SIG-M5 treated with dmso at 0.1 percent for 504 hours (cell line): Measurements from ENCODE around the gene LMBRD1.
A peak's percentile ranks its signal among the peaks of the same experiment; 100 is the strongest.
"Not testable (repeated sequence)": the region's sequence is repeated elsewhere in the genome, so short reads cannot be mapped to it uniquely, and the experiment has no call there.

Experiments
- DNase-seq: peaks from one replicate; lab custom pipeline; 2025; ENCODE audit not compliant: unreplicated experiment; lab: John Stamatoyannopoulos, UW

LMBRD1 gene

DNA sequence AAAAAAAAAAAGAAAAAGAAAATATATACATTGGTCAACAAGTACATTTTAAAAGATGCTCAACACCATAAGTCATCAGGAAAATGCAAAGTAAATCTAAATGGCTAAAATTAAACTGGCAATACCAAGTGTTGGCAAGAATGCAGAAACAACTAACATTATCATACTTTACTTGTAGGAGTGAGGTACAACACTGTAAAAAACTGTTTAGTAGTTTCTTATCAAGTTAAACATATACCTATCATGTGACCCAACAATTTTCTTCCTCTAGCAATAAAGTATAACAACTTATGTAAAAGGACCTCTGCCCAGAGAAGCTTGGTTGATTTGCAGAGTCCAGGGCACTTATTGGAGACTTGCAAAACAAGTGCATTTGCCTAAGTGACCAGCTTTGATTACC, 40.4 kb downstream of the LMBRD1 start:
- no peak for DNase-seq

DNA sequence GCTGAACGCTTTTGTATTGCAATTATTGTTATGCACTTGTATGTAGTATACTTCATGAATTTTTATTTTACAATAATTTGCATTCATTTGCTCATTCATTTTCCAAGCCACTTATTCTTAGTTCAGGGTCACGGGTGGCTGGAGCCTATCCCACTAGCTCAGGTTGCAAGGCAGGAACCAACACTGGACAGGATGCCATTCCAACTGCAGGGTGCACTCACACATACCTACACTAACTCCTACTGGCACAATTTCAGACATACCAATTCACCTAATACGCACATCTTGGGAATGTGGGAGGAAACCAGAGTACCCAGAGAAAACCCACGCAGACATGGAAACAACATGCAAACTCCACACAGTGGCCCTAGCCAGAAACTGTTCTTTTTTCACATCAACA, 61.8 kb downstream of the LMBRD1 start:
- no peak for DNase-seq

DNA sequence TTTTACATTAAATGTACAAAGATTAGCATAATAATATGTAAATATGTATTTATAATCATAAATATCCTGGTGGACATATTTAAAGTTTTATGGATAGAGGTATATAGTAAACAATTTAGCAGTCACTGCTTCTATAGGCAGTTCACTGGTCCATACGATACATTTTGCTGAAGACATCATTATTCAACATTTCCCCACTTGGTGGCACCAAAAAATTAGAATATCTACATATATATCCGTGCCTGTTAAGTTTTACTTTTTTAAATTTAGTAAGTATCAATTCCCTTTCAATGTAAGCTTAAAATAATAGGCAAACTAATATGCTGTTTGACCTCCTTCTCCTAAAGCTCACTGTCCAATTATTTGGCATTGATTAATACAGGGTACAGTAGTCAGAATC, 64.2 kb downstream of the LMBRD1 start:
- no peak for DNase-seq

DNA sequence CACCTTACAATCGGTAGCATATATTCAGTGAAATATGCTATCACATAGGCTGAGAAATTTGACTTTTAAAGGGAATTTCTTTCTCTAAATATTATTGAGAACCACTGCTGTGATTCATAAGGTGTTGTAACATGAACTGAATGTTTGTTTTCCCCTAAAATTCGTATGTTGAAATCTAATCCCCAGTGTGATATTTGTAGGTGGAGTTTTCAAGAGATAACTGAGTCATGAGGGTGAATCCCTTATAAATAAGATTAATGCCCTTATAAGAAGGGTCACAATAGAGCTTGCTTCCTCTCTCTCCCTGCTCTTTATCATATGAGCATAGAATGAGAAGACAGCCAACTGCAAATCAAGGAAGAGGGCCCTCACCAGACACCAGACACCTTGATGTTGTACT, 64.8 kb downstream of the LMBRD1 start:
- no peak for DNase-seq

DNA sequence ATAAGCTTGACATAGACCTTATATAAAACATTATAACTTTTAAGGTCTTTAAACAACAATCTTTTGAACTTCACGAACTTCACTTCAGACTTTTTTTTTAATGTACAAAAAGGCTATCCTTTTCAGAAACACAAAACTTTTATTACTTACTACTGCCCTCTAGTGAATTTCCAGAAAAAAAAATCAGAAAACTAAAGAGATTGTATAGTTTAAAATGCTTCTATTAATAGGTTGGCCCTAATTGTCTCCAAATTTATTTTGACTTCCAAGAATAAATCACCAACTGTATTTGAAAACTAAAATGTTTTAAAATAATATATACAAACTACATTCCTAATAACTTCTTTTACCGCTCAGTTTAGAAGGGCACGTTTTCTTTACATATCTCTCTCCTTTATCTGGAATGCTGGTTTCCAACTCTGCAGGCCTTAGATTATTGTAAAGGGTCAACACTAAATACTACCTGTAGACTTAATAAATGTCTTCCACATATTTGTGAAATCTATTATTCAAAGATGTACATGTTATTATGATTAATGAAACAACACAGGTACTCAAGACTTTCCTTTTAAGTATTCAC, 66.8 kb downstream of the LMBRD1 start:
- DNase-seq, result peak; percentile 16

DNA sequence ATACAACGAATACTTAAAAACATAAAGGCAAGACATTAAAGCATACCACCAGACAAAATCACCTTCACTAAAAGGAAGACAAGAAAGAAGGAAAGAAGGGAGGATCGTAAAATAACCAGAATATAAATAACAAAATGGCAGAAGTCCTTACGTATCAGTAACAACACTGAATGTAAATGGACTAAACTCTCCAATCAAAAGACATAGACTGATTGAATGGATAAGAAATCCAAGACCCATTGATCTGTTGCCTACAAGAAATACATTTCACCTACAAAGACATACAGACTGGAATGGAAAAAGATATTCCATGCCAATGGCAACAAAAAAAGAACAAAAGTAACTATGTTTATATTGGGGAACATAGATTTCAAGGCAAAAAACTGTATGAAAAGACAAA, 74.1 kb downstream of the LMBRD1 start:
- DNase-seq, result no peak

DNA sequence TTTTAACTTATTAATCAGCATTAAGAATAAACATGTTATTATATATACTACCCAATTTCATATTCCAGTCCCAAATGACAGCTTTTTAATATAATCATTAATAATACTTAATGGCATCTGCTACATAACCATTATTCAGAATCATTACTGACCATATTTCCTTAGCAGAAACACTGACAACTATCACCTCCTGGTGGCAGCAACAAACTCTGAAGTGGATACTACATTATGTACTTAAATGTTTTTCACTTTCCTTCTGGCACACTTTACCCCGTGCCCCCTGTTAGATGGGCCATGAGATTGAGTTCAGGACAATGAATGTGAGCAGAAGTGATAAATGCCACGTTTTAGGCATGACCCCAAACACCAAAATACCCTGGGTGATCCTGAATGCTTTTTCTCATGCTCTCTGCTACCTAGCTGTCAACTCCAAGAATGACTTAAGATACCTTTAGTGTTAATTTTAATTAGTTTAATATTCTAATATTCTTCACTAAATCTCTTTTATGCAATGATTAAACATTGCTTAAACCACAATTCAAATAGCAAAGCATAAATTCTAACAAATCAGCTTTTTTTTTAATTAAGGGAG, 77.1 kb downstream of the LMBRD1 start:
- peak; percentile 38 for DNase-seq

DNA sequence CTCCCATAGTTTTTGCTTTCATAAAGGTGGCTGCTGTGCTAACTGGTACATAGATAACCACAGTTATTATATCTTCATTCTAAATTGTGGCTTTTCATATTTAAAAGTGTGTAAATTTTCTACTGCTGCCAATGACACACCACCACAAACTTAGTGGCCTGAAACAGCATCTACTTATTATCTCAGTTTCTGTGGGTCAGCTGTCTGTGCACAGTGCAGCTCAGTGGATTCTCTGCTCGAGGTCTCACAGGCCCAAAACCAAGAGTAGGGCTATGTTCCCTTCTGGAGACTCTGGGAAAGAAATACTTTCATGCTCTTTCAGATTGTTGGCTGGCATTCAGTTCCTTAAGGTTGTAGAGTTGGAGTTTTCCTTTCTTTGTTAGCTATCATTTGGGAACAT, 90.1 kb downstream of the LMBRD1 start:
- DNase-seq, result no peak

DNA sequence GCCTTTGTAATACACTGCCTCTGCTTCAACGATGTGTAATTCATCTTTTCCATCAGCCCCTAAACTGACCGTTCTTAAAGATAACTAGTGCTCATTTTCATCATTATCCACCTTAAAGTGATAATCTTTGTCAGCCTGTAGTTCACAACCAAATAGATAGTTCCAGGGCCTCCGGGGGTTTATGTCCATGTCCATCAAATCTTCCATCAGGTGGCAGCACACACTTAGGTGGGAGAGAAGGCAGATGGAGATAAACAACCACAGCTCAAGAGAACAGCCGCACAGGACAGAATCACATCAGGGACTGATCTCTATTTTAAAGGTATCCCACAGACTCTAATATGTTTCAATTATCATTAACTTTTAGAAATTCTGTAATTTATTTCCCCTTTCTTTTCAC, 90.9 kb downstream of the LMBRD1 start:
- no peak for DNase-seq

DNA sequence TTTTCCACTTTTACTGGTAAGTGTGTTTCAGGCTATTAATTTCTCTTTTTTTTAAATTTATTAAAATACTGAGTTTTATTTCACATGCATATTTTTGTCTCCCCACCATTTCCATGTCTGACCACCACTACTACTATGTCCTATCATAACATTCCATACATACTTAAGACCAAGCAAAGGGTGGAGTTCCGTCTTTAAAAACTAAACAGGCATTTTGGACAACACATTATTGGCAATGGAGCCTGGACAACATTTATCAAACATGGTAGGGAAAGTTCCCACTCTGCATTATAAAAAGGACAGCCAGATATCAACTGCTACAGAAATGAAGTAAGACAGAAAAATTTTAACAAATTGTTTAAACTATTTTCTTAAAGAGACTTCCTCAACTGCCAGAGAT, 91.9 kb downstream of the LMBRD1 start:
- DNase-seq, result no peak

DNA sequence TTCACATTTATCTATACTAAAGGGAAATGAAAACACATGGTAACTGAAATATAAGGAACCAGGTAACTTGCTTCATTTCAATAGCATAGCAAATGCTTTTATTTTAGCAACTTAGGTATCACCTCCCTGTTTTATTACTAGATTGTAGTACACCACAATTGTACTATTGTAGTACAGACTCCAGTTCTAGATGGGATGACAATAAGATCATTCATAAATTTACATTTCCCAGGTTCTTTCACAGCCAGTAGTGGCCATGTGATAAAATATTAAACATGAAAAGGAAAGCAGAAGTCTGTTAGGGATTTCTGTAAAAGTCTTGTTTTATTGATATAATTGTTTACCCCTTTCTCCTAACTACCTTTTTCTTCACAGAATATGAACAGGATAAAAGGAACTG, 97.2 kb downstream of the LMBRD1 start:
- DNase-seq, result no peak

DNA sequence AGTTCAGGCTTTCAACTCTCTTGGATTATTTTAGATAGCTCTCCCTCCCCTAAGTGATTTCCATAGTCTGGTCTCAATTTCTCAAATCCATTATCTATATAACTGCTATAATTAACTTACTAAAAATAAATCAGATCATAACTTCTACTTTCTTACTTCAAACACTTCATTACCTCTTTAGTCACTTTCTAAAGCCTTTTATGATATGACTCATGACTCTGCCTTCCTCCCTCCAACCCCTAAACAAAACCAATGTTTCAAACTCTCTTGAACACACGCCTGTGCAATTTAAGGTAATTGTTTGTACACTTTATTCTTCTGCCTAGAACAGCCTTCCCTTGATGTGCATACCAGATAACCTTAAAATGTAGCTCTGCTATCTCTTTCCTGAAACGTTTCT, 100.5 kb downstream of the LMBRD1 start:
- DNase-seq, result no peak

DNA sequence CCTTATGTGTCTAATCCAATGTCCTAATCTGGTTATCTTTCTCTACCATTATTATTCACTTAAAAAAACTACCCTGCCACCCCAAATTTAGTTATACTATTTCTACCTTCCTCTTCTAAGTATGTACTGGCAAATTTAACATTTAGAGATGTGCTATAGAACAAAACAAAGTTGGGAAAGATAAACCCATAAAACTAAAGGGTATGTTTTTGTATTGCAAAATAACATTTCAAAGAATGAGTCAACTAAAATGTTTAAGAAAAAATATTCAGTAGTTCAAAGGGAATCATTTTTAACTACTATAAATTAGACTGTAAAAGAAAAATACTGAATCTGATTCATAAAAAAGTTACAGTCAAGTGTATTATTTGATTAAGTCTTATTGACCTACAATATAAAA, 103.0 kb downstream of the LMBRD1 start:
- DNase-seq, result no peak

DNA sequence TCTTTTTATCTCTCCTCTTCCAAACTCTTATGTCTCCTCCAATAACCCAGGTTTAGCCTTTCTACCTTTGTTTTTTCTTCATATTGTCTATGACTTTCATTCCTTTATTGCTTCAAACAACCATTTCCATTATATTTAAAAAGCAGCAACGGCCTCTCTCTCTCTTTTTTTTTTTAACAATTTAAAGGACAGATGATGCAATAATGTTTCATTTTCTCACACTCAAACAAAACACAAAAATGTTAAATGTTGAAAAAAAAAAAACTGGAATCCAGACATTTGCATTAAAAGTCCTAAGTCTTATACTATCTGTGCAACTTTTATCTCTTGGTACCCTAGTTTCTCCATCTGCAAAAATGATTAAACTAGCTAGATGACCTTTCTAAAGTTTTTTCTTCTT, 105.8 kb downstream of the LMBRD1 start:
- DNase-seq, result no peak

DNA sequence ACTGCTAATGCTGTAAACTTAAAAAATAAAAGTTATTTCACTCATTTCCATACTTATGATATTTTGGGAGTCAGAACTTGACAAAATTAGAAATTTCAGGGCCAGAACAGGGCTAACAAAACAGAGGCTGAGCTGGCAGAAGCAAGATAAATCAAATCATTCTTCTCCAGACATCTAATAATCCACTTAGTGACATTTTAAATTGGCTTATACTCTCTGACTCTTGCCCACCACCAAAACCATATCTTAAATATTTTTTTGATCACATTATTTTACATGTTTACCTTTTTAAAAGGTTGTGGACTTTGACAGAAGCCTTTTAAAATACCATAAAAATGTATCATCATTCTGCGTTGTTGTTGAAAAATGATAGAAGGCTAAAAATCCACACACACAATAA, 116.5 kb downstream of the LMBRD1 start:
- no peak for DNase-seq

DNA sequence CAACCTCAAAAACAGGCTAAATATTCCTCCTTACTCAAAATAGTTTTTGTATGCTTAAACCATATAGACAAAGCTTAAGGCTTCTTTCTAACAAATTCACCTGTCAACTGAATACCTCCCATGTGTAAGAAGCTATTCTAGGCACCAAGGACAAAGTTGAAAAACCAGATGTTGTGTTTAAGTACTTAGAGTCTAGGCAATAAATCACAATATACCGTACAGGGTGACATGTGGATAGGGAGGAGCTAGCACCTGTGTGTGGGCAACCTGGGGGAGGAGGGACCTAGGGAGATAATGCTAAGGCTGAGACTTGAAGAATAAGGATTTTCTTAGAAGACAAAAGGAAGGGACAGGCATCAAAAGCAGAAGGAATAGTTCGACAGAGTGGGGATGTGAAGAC, 123.5 kb downstream of the LMBRD1 start:
- no peak for DNase-seq

DNA sequence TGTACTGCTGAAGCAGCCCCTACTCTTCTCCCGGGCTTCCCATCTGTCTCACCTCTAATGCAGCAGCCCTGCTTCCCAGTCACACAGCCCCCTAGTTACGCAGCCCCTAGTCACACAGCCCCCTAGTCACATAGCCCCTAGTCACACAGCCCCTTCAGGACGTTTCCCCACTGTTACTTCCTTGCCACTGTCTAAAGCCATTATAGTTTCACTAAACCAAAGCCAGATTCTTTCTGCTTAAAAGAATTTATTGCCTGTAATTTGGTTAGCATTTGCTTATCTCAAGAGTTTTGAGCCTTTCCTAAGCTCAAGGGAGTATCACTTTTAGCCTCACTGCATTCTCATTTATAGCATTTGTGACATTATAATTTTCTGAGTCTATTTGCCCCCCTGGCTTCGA, 127.9 kb downstream of the LMBRD1 start:
- no peak for DNase-seq

DNA sequence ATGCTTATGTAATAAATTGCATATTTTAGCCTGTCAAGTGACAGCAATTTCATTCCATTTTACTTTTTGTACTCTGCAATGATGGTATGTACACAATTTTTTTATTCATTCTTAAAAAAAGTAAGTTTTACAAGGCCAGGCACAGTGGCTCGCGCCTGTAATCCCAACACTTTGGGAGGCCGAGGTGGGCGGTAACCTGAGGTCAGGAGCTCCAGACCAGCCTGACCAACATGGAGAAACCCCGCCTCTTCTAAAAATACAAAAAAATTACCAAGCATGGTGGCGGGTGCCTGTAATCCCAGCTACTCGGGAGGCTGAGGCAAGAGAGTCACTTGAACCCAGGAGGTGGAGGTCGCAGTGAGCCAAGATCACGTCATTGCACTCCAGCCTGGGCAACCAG, 130.0 kb downstream of the LMBRD1 start:
- not testable (repeated sequence) for DNase-seq

DNA sequence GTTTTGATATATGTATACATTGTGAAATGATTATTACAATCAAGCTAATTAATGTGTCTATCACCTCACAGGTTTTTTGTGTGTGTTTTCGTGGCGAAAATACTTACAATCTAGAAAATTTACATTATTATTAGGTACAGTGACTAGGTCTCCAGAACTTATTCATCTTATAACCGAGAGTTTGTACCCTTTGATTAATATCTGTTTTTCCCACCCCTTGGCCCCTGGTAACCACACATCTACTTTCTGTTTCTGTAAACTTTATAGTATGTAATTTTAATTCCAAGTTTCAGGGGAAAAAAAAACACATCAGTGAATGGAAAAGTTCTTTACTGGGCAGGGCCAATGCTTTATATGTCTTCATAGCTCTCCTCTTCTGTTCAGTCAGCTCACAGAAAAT, 131.4 kb downstream of the LMBRD1 start:
- no peak for DNase-seq

DNA sequence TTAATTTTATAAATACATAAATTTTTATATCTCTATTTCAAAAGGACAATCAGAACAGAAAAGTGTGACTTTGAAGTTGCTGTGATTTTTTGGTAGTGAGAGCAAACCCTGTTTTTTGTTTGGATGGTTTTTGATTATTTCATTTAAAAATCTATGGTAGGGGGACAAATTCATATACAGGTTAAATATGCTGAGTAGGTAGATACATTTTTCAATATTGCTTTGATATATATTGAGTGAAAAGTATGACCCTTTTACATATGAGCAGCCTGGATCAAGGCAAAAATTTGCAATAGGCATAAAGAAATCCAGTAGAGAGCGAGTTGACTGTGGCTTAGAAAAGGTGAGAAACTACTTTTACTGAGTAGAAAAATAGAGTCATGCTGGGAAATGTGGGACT, 132.3 kb downstream of the LMBRD1 start:
- DNase-seq, result no peak

DNA sequence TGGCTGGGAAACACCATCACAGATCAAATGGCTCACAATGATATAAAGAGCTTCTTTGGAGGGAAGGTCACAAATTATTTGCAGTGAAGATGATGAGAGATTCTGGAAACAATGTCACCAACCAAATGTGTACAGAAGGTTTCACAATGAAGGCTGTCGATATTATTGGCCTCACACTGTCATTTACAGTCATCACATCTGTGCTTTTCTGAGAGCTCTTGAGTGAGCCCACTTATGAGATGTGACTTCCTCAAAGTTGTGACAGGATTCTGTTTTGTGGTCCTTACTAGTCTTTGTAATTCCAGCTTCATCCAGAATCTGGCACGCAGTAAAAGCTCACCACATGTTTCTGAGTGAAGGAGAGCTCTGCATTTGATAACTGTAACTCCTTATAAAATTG, 133.6 kb downstream of the LMBRD1 start:
- no peak for DNase-seq

DNA sequence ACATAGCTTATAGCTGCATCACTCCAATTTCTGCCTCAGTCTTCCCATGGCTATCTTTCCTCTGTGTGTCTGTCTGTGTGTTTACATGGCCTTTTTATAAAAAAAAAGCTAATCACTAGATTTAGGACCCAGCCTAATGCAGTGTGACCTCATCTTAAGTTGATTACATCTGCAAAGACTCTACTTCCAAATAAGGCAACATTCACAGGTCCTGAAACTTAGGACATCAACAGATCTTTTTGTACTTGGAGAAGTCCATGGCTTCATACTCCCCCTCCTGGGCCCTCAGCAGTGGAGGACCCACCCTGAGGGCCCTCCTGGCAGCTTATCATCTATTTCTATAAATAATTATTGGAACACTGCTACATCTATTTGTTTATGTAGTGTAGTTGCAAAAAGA, 146.1 kb downstream of the LMBRD1 start:
- DNase-seq, result no peak

DNA sequence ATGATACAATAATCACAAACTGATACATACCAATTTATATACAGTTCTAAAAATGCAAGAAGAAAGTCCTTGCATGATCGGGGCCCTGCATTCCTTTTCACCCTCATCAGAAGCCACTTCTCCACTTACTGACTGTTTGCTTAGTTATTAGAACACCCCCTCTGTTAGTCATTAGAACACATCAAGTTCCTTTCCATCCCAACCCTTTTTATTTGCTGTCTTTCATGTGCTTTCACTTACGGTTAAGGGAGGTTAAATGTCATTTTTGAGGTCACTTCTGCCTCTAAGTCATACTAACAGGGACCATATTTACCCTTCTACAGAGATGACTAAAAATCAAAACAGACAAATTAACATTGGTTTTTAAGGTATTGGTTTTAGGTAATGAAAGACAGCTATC, 149.1 kb downstream of the LMBRD1 start:
- DNase-seq, result no peak

DNA sequence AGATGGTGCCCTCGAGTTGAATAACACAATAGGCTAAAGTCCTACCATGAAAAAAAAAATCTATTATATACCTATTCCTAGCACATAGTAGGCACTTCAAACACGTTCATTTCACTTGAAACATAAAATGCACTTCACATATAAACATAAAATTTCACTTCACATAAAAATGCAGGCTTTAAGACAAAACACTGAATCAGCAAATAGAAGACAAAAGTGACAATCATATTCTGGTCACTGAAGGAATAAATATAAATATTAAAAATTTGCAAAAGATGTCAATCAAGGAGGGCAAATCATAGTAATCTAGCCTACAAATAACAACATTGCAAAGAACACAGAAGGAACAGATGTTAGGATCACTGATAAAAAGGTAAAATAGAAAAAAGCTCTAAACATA, 153.1 kb downstream of the LMBRD1 start:
- no peak for DNase-seq
